H9 (cell line): ENCODE data around the gene CX3CR1. TPM values are rescaled to one million over a fixed set of nuclear protein-coding genes. Genes with fewer than 3 reads are reported as not detected.

Source experiments
- DNase-seq: peaks from one replicate; pipeline ENCODE4 v3.0.0-alpha.2; 2017
- H2AFZ ChIP-seq: one replicate; pipeline ENCODE4 v1.6.1; 2013; ENCODE audit warnings: mild to moderate bottlenecking, low read length, control low read depth, moderate library complexity
- H2AK5ac ChIP-seq: 2 replicates; pipeline ENCODE4 v1.6.1; 2013; ENCODE audit warnings: low read length, control low read depth, mixed read lengths; ENCODE audit not compliant: insufficient read length
- H2BK120ac ChIP-seq: one replicate; pipeline ENCODE4 v1.6.1; 2013; ENCODE audit warnings: low read depth, mild to moderate bottlenecking, low read length, control low read depth, inconsistent platforms; ENCODE audit not compliant: poor library complexity, severe bottlenecking
- H2BK12ac ChIP-seq: 2 replicates; pipeline ENCODE4 v1.6.1; 2013; ENCODE audit warnings: low read length, control low read depth, mixed read lengths, low read depth; ENCODE audit not compliant: insufficient read length
- H2BK15ac ChIP-seq: 2 replicates; pipeline ENCODE4 v1.6.1; 2013; ENCODE audit warnings: low read depth, low read length, control low read depth
- H2BK20ac ChIP-seq: one replicate; pipeline ENCODE4 v1.6.1; 2013; ENCODE audit warnings: low read depth, mild to moderate bottlenecking, low read length, control low read depth, inconsistent platforms; ENCODE audit not compliant: poor library complexity, severe bottlenecking
- H2BK5ac ChIP-seq: 2 replicates; pipeline ENCODE4 v1.6.1; 2013; ENCODE audit warnings: low read length, control low read depth, mixed read lengths; ENCODE audit not compliant: insufficient read length
- H3K14ac ChIP-seq: 2 replicates; pipeline ENCODE4 v1.6.1; 2013; ENCODE audit warnings: low read length, control low read depth; ENCODE audit not compliant: insufficient read depth
- H3K18ac ChIP-seq: 2 replicates; pipeline ENCODE4 v1.6.1; 2013; ENCODE audit warnings: low read depth, mild to moderate bottlenecking, mixed read lengths, low read length, control low read depth; ENCODE audit not compliant: insufficient read length
- H3K23ac ChIP-seq: 2 replicates; pipeline ENCODE4 v1.6.1; 2013; ENCODE audit warnings: low read length, control low read depth, mixed read lengths, low read depth; ENCODE audit not compliant: insufficient read length
- H3K23me2 ChIP-seq: 2 replicates; pipeline ENCODE4 v1.6.1; 2013; ENCODE audit warnings: low read depth, mild to moderate bottlenecking, mixed read lengths, low read length, control low read depth; ENCODE audit not compliant: insufficient read length, poor library complexity, severe bottlenecking
- H3K27ac ChIP-seq: 2 replicates; pipeline ENCODE4 v1.5.1; 2013; ENCODE audit warnings: low read length, control low read depth, mixed read lengths, low read depth; ENCODE audit not compliant: insufficient read length
- H3K27me3 ChIP-seq: 2 replicates; pipeline ENCODE4 v1.6.1; 2013; ENCODE audit warnings: low read length, control low read depth, inconsistent platforms; ENCODE audit not compliant: insufficient read depth
- H3K4ac ChIP-seq: 2 replicates; pipeline ENCODE4 v1.6.1; 2013; ENCODE audit warnings: low read depth, mild to moderate bottlenecking, control low read depth, inconsistent platforms, low read length, moderate library complexity
- H3K4me1 ChIP-seq: 2 replicates; pipeline ENCODE4 v1.6.1; 2013; ENCODE audit warnings: low read length, control low read depth, inconsistent platforms; ENCODE audit not compliant: insufficient read depth
- H3K4me2 ChIP-seq: 2 replicates; pipeline ENCODE4 v1.6.1; 2013; ENCODE audit warnings: low read length, control low read depth, mixed read lengths; ENCODE audit not compliant: insufficient read length, insufficient read depth
- H3K56ac ChIP-seq: 2 replicates; pipeline ENCODE4 v1.6.1; 2013; ENCODE audit warnings: low read depth, mild to moderate bottlenecking, mixed read lengths, low read length, control low read depth; ENCODE audit not compliant: insufficient read length
- H3K79me1 ChIP-seq: 2 replicates; pipeline ENCODE4 v1.6.1; 2013; ENCODE audit warnings: low read depth, mild to moderate bottlenecking, moderate library complexity, low read length, control low read depth, inconsistent platforms; ENCODE audit not compliant: insufficient read depth, poor library complexity, severe bottlenecking
- H3K79me2 ChIP-seq: 2 replicates; pipeline ENCODE4 v1.6.1; 2013; ENCODE audit warnings: low read length, control low read depth, inconsistent platforms; ENCODE audit not compliant: insufficient read depth
- H3K9ac ChIP-seq: 2 replicates; pipeline ENCODE4 v1.6.1; 2013; ENCODE audit warnings: low read length, control low read depth, mixed read lengths; ENCODE audit not compliant: insufficient read length; ENCODE audit errors: extremely low read depth
- H3K9me3 ChIP-seq: one replicate; pipeline ENCODE4 v1.6.1; 2013; ENCODE audit warnings: low read depth, low read length, inconsistent platforms; ENCODE audit not compliant: control insufficient read depth
- H3T11ph ChIP-seq: one replicate; pipeline ENCODE4 v1.6.1; 2013; ENCODE audit warnings: mild to moderate bottlenecking, low read length, control low read depth, inconsistent platforms
- H4K20me1 ChIP-seq: one replicate; pipeline ENCODE4 v1.6.1; 2013; ENCODE audit not compliant: control insufficient read depth, insufficient read length, insufficient read depth
- H4K5ac ChIP-seq: 2 replicates; pipeline ENCODE4 v1.6.1; 2013; ENCODE audit warnings: low read depth, mild to moderate bottlenecking, mixed read lengths, low read length, control low read depth; ENCODE audit not compliant: insufficient read length
- H4K8ac ChIP-seq: replicated peaks from 2 replicates; pipeline ENCODE4 v1.6.1; 2013; ENCODE audit warnings: low read length, control low read depth, mixed read lengths, low read depth; ENCODE audit not compliant: insufficient read length
- H4K91ac ChIP-seq: 2 replicates; pipeline ENCODE4 v1.6.1; 2013; ENCODE audit warnings: low read depth, mild to moderate bottlenecking, moderate library complexity, mixed read lengths, low read length, control low read depth; ENCODE audit not compliant: insufficient read length
- H3K27ac Mint-ChIP-seq, 3 experiments: 2 replicates in 2 of 3; 3 replicates in 1 of 3; pipeline ENCODE4 v1.8.0; 2020 to 2021; ENCODE audit warnings: mixed read lengths in 3 of 3, mild to moderate bottlenecking in 1 of 3, moderate library complexity in 1 of 3
- H3K27me3 Mint-ChIP-seq: 2 replicates; pipeline ENCODE4 v1.8.0; 2021; ENCODE audit warnings: low read depth, mild to moderate bottlenecking, moderate library complexity, mixed read lengths
- H3K36me3 Mint-ChIP-seq, 3 experiments: 2 replicates in 2 of 3; 3 replicates in 1 of 3; pipeline ENCODE4 v1.8.0; 2020 to 2021; ENCODE audit warnings: low read depth in 3 of 3, mixed read lengths in 3 of 3; ENCODE audit not compliant: insufficient read depth in 1 of 3
- H3K4me1 Mint-ChIP-seq, 2 experiments: 2 replicates each; pipeline ENCODE4 v1.8.0; 2020; ENCODE audit warnings: mixed read lengths in 2 of 2
- H3K4me3 Mint-ChIP-seq, 2 experiments: 2 replicates in 1 of 2; 3 replicates in 1 of 2; pipeline ENCODE4 v1.8.0; 2020 to 2021; ENCODE audit warnings: mild to moderate bottlenecking in 2 of 2, mixed read lengths in 2 of 2, moderate library complexity in 1 of 2
- H3K9me3 Mint-ChIP-seq, 2 experiments: 2 replicates in 1 of 2; 3 replicates in 1 of 2; pipeline ENCODE4 v1.8.0; 2020; ENCODE audit warnings: mild to moderate bottlenecking in 2 of 2, mixed read lengths in 2 of 2, moderate library complexity in 1 of 2
- CTCF ChIP-seq: fragments of 200-600 bp; sonication (generic); conservative IDR thresholded peaks from 3 replicates; pipeline ENCODE4 v1.8.0; 2021; ENCODE audit warnings: antibody characterized with exemption, mild to moderate bottlenecking
- WGBS: extraction: QIAGEN DNeasy Blood & Tissue Kit; methylation state at CpG from one replicate; pipeline ENCODE4 v1.1.7; 2013; ENCODE audit warnings: missing lambda C conversion rate, low lambda C conversion rate, mixed read lengths; ENCODE audit not compliant: insufficient read length; ENCODE audit errors: extremely low coverage; 5-methylcytosine and 5-hydroxymethylcytosine counted together
- total RNA-seq: library from RNA; stranded (reverse); gene quantifications from 2 replicates; pipeline ENCODE4 v1.2.1, GENCODE V29; 2021

Gene CX3CR1
- total RNA-seq, 1 experiment from 2014 or later = not detected

- Mint-ChIP-seq H3K4me3 (no peak overlapping the region), H3K9me3 (no peaks in the 10 kb centered on the region), H3K27me3 (no peaks in the 10 kb centered on the region; the same call in none of the 2 replicates), H3K36me3 (no peaks in the 10 kb centered on the region), H3K4me1 (peaks cover 3 to 4% of the 10 kb centered on the region in 2 experiments), H3K27ac (no peak overlapping the region)
- no peak overlapping the region for H3K56ac ChIP-seq
- H3K4me2 ChIP-seq = no peak overlapping the region
- H3K4me1 ChIP-seq = peaks cover 3% of the 10 kb centered on the region; the same call in 1 of the 2 replicates
- H3K4ac ChIP-seq = no peak overlapping the region
- WGBS = no CpG with 5 or more reads among the region's 3 CpGs
- H3T11ph ChIP-seq = no peak overlapping the region
- no peak overlapping the region for H2BK5ac ChIP-seq
- no peak overlapping the region for H3K9ac ChIP-seq
- H2AK5ac ChIP-seq = no peak overlapping the region
- no peak overlapping the region for H3K23ac ChIP-seq
- H3K27ac ChIP-seq = no peak overlapping the region
- H3K79me1 ChIP-seq = no peaks in the 10 kb centered on the region
- DNase-seq = no peak
- no peak overlapping the region for H2BK12ac ChIP-seq
- no peak for TF ChIP-seq CTCF
- no peak overlapping the region for H2BK15ac ChIP-seq
- H4K8ac ChIP-seq = no peak overlapping the region
- no peaks in the 10 kb centered on the region for H4K20me1 ChIP-seq
- H3K9me3 ChIP-seq = no peaks in the 10 kb centered on the region
- H2AFZ ChIP-seq = no peak overlapping the region
- no peaks in the 10 kb centered on the region for H3K23me2 ChIP-seq
- H3K27me3 ChIP-seq = no peaks in the 10 kb centered on the region; the same call in 1 of the 2 replicates
- H2BK120ac ChIP-seq = no peak overlapping the region
- H3K79me2 ChIP-seq = no peaks in the 10 kb centered on the region
- no peak overlapping the region for H4K5ac ChIP-seq
- H4K91ac ChIP-seq = no peak overlapping the region
- H3K14ac ChIP-seq = no peak overlapping the region
- H2BK20ac ChIP-seq = no peak overlapping the region
- no peak overlapping the region for H3K18ac ChIP-seq
Observed at GRCh38 chr3:39264053-39264452, 15.8 kb downstream of the CX3CR1 start.
